Epidermal melanocyte (primary cell): Measurements from ENCODE around the gene STK32A.
"Not testable (repeated sequence)": the region's sequence is repeated elsewhere in the genome, so short reads cannot be mapped to it uniquely, and the experiment has no call there.

Experiments
- DNase-seq: peaks from one replicate; pipeline ENCODE4 v3.0.0; 2011; ENCODE audit warnings: low spot score; ENCODE audit not compliant: insufficient read length

Gene STK32A

DNA sequence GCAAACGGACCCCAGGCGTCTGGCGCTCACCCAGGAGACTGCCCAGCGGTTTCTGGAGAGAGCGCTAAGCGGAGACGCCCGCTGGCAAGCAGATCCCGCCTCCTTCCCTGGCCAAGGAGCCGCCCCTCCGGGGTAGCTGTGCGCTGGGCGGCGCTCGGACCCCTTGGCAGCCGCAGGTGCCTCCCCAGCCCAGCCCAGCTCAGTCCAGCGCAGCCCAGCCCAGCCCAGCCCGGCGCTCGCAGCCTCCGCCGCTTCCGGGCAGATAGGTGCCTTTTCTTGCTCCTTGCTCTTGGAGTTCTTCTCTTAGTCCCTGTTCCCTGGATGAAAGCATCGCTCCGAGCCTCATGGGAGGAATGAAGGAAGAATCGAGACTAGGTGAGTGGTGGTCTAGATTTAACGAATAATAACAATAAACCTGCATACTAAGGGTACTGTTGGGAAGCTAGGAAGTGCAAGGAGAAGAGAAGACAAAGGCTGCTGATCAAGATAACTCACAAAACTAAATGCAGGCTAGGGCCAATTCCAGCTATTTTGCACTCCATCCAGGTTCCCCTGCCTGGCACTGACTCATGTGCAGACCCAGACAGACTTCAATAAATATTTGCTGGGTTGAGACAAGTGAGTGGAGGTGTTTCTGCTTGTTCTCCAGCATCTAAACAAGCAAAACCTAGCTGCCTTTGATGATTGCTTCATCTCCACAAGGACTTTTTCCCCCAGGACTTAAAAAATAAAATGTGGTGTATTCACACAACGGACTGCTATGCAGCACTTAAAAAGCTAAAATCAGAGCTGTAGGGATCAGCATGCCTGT lies at the start of gene STK32A:
STK32A (plus strand) TSS at position 202 of the 811 bp plus-strand sequence. CDS start 4,609 bp downstream, outside the sequence.
- DNase-seq, result peak; percentile 53

DNA sequence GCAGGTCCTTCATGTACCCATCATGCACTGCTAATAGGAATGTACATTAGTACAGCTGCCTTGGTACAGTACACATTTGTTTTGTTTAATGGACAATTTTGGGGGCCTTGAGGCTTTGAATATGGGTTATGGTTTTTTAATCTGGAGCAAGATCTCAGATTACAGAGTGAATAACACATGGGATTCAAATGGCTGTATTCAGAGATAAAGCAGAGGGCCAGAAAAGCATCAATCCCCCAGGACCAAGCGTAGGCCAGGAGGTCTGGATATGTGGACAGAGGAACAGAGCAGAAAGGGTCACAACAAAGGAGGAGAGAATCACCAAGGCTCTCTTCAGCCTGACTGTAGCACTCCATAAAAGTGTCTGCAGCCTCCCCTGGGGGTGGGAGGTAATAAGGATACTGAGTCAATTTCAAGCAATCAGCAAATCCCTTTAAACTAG lies 47.7 kb upstream of the STK32A start:
- no peak for DNase-seq

DNA sequence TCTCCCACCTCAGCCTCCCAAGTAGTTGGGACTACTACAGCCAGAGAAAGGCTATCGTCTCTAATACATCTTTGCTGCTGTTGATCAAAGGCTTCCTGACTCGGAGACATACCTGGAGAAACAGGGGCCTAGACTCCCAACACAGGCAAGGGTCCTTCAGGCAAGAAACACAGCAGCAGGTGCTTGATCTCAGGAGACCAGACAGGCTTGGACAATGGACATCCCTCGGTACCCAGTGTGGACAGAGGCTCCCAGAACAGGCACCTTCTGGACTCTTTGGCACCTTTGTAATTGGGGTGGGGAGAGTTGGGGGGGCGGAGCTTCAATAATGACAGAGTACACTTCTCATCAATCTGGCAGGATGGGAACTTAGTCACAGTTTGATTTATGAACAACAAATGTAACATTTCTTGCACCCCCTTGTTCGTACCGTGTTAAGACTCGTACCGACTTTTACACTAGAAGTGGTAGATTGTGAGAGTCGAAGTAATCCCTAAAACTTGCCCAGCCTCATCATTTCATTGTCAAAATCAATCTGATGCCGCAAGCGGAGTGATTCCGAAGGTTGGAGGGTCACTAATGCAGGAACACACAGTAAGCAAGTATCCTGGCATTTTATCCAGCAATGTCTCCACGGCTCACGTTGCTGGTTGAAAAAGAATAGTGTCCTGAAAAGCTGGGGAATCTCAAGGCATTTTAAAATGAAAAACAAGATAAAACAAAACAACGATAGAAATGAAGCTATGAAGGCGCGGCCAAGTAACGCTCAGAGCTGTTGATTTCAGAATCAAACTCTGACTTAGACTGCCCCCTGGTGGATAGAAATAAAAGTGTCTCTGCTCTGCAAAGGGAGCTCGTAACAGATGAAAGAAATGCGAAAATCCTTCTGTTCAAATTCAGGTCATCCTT lies 46.4 kb upstream of the STK32A start:
- peak; percentile 57 for DNase-seq

DNA sequence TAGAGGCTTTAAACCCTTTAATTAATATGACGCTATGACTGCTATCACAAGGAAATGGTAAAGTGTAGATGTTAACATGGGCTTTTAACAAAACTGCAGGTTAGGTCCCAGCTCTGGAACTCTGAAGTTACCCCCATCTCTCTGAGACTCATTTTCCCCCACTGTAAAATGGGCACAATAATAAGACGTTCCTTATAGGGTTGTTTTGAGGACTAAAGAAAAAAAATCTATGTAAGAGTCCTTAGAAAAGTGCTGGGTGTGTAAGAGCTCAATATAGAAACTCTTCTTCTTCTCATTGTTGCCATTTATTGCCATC lies 45.8 kb upstream of the STK32A start:
- no peak for DNase-seq

DNA sequence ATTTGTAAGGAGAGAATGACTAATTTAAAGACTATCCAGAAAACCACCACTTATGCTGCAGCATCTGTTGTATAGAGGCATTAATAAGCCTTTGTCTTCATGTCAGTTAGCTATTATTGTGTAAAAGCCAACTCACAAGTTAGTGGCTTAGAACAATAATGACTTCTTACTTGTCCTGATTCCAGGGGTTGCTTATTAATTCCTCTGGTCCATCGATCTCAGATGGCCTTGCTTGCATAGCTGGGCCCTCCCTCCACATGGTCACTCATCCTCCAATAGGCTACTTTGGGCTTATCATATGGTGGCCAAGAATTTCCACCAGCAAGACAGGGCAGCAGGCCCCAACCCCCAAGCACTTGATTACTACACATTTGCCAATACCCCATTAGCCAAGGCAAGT lies 44.5 kb upstream of the STK32A start:
- DNase-seq, result no peak

DNA sequence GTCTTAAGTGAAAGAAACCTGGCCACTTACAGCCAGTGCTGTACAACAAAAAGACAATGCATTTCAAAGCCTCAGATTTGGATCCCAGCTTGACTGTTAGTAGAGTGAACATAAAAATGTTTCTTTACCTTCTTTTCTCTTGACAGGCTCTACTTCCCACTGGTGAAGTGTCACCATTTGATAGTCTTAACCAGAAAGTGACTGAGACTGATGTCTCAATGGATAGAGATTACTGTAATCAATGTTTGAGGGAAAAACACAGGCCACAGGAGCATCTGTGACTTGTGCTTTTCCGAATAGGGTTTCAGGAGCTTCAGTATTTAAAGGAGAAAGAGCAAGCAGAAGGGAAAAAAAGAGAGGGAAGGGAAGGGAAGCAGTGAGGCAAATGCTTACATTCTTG lies 41.7 kb upstream of the STK32A start:
- DNase-seq, result no peak

DNA sequence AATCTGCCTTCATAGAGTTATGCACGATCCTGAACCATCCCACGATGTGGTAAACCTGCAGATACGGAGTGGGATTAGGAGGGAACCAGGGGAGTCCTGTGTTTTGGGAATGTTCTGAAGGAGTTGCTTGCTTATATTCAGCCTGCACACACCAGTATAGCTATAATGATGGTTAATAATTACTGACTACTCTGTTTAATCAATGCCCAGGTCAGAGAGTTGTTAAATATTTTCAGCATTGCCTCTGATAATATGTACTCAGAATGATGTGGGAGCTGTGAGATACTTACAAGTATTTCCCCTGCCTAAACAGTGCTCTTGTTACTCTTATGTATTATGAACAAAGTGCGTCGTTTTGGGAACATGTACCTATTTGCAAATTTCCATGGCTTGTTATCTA lies 34.8 kb upstream of the STK32A start:
- no peak for DNase-seq

DNA sequence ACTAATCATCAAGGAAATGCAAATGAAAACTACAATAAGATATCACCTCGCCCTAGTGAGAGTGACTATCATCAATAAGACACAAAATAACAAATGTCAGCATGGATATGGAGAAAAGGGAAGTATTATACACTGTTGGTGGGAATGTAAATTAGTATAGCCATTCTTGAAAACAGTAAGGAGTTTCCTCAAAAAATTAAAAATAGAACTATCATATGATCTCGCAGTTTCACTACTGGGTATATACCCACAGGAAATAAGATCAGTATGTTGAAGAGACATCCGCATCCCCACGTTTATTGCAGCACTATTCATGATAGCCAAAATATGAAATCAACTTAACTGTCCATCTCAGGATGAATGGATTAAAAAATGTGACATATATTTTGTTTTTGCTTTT lies 31.6 kb upstream of the STK32A start:
- no peak for DNase-seq

DNA sequence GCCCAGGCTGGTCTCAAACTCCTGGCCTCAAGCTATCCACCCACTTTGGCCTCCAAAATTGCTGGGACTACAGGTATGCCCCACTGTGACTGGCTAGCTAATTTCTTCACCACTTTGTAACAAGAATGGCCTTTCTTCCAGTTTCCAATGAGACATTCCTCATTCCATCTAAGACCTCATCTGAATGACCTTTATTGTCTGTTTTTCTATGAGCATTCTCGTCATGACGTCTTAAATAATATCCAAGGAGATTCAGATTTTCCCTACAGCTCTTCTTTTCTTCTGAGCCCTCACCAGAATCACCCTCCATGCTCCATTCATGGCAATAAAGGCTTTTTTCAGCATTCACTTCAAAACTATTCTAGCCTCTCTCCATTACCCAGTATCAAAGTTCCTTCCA lies 30.2 kb upstream of the STK32A start:
- DNase-seq, result no peak

DNA sequence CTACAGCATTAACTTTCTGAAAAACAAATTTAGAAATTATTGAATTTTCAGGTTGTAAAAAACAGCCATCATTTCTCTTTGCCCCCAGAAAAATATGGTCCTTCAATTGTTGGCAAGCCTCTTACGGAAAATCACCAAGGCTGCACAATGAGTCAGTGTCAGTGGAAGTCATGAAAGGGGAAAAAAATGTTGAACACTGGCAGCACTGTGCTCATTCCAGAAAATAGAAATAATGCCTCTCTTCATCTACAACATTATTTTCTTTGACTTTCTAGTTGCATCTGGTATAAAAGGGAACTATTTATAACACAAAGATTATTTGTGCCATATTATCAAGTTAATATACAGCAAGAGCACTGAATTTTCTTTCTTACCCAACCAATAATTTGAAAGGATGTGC lies 26.7 kb upstream of the STK32A start:
- peak; percentile 41 for DNase-seq

DNA sequence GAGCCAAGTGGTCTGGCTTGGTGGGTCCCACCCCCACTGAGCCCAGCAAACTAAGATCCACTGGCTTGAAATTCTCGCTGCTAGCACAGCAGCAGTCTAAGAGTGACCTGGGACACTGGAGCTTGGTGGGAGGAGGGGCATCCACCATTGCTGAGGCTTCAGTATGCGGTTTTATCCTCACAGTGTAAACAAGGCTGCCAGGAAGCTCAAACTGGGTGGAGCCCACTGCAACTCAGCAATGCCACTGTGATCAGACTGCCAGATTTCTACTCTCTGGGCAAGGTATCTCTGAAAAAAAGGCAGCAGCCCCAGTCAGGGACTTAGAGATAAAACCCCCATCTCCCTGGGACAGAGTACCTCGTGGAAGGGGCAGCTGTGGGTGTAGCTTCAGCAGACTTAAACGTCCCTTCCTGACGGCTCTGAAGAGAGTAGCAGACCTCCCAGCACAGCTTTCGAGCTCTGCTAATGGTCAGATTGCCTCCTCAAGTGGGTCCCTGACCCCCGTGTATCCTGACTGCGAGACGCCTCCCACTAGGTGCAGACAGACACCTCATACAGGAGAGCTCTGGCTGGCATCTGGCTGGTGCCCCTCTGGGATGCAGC lies 18.2 kb upstream of the STK32A start:
- no peak for DNase-seq

DNA sequence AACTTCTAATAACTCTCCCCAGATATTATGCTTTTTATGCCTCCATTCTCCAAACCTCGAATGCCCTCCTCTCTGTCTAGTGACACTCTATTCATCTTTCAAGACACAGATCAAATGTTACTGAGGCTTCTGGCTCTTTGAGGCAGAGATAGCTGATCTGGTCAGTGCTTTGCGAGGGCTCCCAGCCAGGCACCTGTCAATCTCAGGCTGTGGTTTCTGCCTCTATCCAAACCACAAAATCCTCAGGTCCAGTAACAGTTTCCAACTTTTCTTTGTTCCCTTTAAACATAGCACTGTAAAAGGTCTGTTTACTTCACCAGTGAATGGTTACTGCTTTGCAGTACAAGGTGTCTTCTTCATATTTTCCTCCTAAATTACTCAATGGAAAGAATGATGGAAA lies 11.5 kb upstream of the STK32A start:
- DNase-seq, result no peak

DNA sequence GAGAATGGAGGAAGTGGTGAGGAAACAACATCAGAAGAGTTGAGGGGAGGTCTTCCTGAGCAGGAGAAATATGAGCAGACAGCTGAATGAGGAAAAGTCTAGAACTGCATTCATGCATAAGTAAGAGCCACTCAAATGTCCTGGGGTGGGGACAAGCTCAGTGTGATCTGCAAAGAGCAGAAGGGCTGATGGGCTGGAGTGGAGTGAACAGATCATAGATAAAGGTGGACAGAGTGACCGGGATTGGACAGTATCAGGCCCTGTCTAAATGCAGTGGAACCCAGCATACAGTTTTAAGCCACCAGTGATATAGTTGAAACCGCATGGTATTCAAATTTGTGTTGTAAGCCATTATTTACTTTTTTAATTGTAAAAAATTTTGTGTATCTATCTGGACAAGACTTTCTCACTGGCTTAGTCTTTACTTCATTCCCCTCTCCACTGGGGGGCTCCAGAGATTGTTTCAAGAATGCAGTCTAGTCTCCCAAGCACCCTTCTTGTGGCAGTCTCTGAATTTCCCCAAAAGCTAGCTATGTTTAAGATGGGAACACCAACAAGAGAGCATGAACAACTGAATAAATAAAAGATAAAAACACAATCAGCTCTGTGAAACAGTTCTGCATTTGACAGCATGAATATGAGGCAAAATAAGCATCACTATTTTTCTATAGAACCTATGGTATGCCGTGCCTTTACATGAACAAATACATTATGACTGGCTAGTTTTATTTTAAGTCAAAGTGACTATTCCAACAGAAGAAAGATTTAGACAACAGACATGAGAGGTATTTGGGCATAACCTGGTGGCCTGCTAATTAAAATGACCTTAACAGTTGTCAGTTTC lies 10.7 kb upstream of the STK32A start:
- DNase-seq, result peak; percentile 83

DNA sequence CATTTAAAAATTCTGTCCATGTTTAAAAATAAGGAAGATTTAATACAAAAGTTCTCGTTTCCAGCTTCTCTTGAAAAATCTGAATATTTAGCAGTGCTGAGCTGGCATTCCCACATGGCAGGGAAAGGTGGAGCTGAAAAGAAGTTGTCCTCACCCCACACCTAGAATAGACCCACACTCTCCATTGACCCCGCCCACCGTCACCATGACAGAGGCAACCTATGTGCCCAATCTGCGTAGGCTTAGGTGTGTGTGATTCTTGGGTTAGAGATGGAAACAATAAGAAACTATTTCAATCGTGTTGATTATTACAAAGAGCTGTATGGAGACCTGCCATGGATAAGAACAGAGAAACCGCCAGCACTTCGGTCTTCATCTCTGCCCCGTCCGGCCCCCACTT lies 8.9 kb upstream of the STK32A start:
- no peak for DNase-seq

DNA sequence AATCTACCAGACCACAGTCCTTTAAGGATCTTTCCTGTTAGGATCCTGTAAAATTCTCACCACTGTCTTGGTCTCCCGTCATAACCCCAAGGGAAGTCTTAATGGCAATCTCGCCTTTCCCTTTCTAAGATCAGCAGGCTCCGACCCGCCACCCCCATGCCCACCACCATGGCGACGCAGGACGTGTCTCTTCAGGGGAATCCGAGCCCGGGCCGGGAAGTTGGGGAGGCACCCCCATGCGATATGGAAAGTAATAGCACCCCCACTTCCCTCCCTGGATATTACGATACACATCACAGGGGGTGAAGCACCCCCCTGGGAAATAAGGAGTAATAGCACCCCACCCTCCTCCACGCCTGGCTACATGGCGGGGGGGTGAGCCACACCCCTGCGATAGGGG lies 8.3 kb upstream of the STK32A start:
- DNase-seq, result no peak

DNA sequence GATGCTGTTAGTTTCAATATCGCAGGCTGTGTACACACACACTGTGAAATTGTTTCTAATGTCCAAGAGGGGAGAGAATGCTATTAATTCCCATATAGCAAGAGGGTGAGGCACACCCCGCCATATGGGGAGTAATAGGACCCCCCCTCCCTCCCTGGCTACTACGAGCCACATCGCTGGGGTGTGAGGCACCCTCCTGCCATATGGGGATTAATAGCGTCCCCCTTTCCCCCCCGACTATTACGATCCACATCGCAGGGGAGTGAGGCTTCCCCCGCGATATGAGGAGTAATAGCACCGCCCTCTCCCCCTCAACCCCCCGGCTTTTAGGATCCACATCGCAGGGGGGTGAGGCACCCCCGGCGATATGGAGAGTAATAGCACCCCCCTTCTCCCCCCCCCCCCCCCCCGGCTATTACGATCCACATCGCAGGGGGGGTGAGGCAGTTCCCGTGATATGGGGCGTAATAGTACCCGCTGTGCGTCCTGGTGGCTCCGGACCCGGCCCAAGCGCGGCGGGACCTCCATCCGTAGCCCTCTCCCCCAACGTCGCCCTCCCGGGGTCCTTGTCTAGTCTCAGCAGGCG lies 494 bp upstream of the STK32A start:
- no peak for DNase-seq

DNA sequence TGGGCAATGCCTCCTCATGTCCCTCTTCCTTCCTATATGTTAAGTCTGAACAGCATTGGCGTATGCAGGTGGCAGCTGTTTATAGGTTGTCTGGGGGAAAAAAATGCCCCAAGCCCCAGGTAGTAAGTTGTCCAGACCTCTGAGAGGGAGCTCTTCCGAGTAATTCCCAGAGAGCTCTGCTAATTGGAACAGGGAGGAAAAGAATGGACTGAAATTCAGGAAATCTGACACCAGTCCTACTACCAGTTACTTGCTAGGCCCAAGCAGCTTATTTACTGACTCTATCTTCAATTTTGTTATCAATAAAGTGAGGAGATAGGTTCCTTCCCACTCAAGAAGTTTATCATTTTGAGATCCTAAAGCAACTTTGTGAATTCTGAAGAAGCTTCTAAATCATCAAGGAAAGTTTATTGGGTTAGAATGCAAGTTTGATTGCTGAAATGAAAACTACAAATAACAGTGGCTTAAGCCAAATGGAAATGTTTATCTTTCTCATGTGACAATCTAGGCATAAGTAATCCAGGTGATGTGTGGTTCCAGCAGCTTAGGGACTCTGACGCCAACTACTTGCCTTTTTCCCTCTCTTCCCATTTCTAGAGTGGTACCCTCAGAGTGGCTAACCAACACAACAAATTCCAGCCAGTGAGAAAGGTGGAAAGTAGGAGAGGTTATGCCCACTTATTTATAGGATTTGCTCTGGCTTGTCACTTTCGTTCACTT lies 5.6 kb downstream of the STK32A start:
- DNase-seq, result no peak

DNA sequence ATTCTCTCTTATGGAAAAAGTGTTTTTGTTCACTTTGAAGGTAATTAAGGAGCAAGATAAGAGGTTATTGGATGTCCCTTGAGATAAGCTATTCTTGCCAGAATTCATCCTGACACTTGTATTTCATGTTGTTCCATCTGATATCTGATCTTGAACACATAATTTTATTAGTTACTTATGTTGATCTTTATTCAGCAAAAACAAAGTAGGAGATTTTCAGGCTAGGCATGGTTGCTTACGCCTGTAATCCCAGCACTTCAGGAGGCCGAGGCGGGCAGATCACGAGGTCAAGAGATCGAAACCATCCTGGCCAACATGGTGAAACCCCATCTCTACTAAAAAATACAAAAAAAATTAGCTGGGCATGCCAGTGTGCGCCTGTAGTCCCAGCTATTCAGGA lies 8.4 kb downstream of the STK32A start:
- not testable (repeated sequence) for DNase-seq

DNA sequence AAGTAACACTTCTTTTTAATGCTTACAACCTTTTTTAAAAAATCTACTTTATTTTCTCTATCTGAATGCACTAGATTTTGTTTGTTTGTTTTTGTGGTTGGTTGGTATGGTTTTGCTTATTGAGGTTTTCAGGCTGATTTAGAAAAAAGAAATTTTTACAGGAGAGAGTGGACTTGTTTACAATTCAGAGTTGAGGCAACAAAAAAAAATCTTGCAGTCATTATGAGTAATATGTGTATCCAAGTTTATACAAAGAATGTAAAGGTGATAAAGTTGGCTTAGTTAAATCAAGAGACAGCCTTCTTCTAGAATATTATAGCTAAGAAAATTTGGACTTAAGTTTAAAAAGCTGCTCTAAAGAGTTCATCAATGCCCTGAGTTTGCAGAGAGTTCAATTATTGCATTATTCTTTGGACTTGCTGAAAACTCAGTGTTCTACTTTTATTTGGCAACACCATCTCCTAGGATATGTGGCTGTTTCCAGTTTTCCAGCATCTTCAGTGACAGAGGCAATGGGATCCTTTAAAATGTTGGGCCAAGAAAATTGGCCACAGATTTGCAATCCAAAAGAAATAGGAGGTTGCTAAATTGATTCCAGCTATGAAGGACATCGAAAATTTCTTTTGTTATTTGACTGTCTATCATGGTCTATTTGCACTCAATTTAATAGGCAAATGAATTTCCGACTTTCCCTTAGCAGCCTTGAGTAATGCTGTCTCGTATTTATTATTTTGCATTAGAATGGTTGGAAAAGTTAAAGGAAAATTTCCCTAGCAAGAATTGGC lies 10.7 kb downstream of the STK32A start:
- DNase-seq, result no peak
